Activated CD8-positive, alpha-beta T cell treated with anti-CD3 and anti-CD28 coated beads for 36 hours (primary cell): ENCODE data around the gene SIM1. TPM values are rescaled to one million over a fixed set of nuclear protein-coding genes. Genes with fewer than 3 reads are reported as not detected.
"Not testable (repeated sequence)": the region's sequence is repeated elsewhere in the genome, so short reads cannot be mapped to it uniquely, and the experiment has no call there.

Experiments used
- ATAC-seq: fragments of 200-7000 bp; cut with Tn5 transposase; one replicate; pipeline ENCODE4 v1.10.0; 2021; ENCODE audit warnings: mild to moderate bottlenecking, moderate library complexity
- CTCF ChIA-PET: fragments of 350-600 bp; sonication (Branson Sonifier 250); formaldehyde crosslinking; loops from one replicate; lab custom pipeline; 2021; ENCODE audit warnings: antibody characterized with exemption; lab: Charles Lee
- POLR2A ChIA-PET: fragments of 350-600 bp; sonication (Branson Sonifier 250); formaldehyde crosslinking; loops from one replicate; lab custom pipeline; 2021; ENCODE audit warnings: antibody characterized with exemption; lab: Charles Lee
- DNase-seq: peaks from one replicate; pipeline ENCODE4 v3.0.0-alpha.2; 2020
- H3K27ac Mint-ChIP-seq: one replicate; pipeline ENCODE4 v1.8.0; 2021; ENCODE audit warnings: mild to moderate bottlenecking, mixed read lengths
- H3K27me3 Mint-ChIP-seq: one replicate; pipeline ENCODE4 v1.8.0; 2021; ENCODE audit warnings: mixed read lengths
- H3K36me3 Mint-ChIP-seq: one replicate; pipeline ENCODE4 v1.8.0; 2021; ENCODE audit warnings: low read depth, mixed read lengths
- H3K4me1 Mint-ChIP-seq: one replicate; pipeline ENCODE4 v1.8.0; 2021; ENCODE audit warnings: low read depth, mixed read lengths
- H3K4me3 Mint-ChIP-seq: one replicate; pipeline ENCODE4 v1.8.0; 2021; ENCODE audit warnings: mild to moderate bottlenecking, moderate library complexity, mixed read lengths
- H3K9me3 Mint-ChIP-seq: one replicate; pipeline ENCODE4 v1.8.0; 2021; ENCODE audit warnings: mixed read lengths
- CTCF ChIP-seq: fragments of 200-600 bp; IDR thresholded peaks from one replicate; pipeline ENCODE4 v1.8.0; 2022; ENCODE audit warnings: antibody characterized with exemption, mild to moderate bottlenecking
- intact Hi-C: fragments of 100-400 bp; cut with micrococcal nuclease; formaldehyde crosslinking; loops from one replicate; pipeline ENCODE4 v1.10.0; 2022
- total RNA-seq, 2 experiments: library from RNA; stranded (reverse); gene quantifications; one replicate each; pipeline ENCODE4 v1.2.3, GENCODE V29; 2021

SIM1 gene
- total RNA-seq, 2 experiments from 2014 or later: not detected

GRCh38 chr6:100370265-100370664 lies 94.5 kb downstream of the SIM1 start:
- CTCF ChIA-PET: no interaction called here
- Mint-ChIP-seq H3K4me3 (no peak overlapping the region), H3K27ac (no peak overlapping the region), H3K9me3 (no peaks in the 10 kb centered on the region), H3K36me3 (no peaks in the 10 kb centered on the region), H3K4me1 (no peaks in the 10 kb centered on the region), H3K27me3 (peaks cover 2% of the 10 kb centered on the region)
- intact Hi-C loops: no loop called here
- ATAC-seq (no peak), DNase-seq (no peak)
- POLR2A ChIA-PET: no interaction called here
- TF ChIP-seq CTCF: no peak

- TF ChIP-seq CTCF: no peak
- DNase-seq (no peak), ATAC-seq (no peak)
- intact Hi-C loops: no loop called here
- H3K9me3 Mint-ChIP-seq: no peaks in the 10 kb centered on the region
- no peaks in the 10 kb centered on the region for H3K27me3 Mint-ChIP-seq
- CTCF ChIA-PET: no interaction called here
- no peaks in the 10 kb centered on the region for H3K4me1 Mint-ChIP-seq
- no peak overlapping the region for H3K4me3 Mint-ChIP-seq
- H3K36me3 Mint-ChIP-seq: no peaks in the 10 kb centered on the region
- H3K27ac Mint-ChIP-seq: no peak overlapping the region
- POLR2A ChIA-PET: no interaction called here
These were observed 98.3 kb downstream of the SIM1 start for GRCh38 chr6:100366419-100366818.

GRCh38 chr6:100363651-100364050 lies 101.1 kb downstream of the SIM1 start:
- no peak for DNase-seq
- Mint-ChIP-seq H3K9me3 (no peaks in the 10 kb centered on the region), H3K27me3 (no peaks in the 10 kb centered on the region), H3K27ac (no peak overlapping the region), H3K4me1 (no peaks in the 10 kb centered on the region), H3K36me3 (no peaks in the 10 kb centered on the region), H3K4me3 (no peak overlapping the region)
- ATAC-seq: no peak
- TF ChIP-seq CTCF: no peak
- ChIA-PET POLR2A (no interaction called here), CTCF (interaction anchor here (0.7 to 1.1 kb wide), 2 partner anchors 9 to 13 kb away, joined by 3 to 4 read pairs; no protein-coding TSS in a partner anchor)
- intact Hi-C loops: no loop called here

GRCh38 chr6:100354736-100355641 lies 109.7 kb downstream of the SIM1 start:
- H3K4me3 Mint-ChIP-seq, intact Hi-C loops, H3K27me3 Mint-ChIP-seq, DNase-seq, H3K4me1 Mint-ChIP-seq, H3K9me3 Mint-ChIP-seq, ATAC-seq, H3K36me3 Mint-ChIP-seq, POLR2A ChIA-PET, H3K27ac Mint-ChIP-seq, CTCF ChIA-PET: not testable (repeated sequence)

GRCh38 chr6:100353276-100354015 lies 111.3 kb downstream of the SIM1 start:
- DNase-seq: no peak
- Mint-ChIP-seq H3K36me3 (no peaks in the 10 kb centered on the region), H3K27ac (no peak overlapping the region), H3K9me3 (no peaks in the 10 kb centered on the region), H3K4me1 (no peaks in the 10 kb centered on the region), H3K4me3 (no peak overlapping the region), H3K27me3 (peaks cover 3% of the 10 kb centered on the region)
- intact Hi-C loops: no loop called here
- POLR2A ChIA-PET: no interaction called here
- no peak for TF ChIP-seq CTCF
- no peak for ATAC-seq
- CTCF ChIA-PET: no interaction called here
